Activated gamma-delta T cell treated with anti-CD3 and anti-CD28 coated beads, Interleukin-2, amount 50 U/mL, for 16 hours (primary cell): ENCODE measurements around the gene MLLT3.

Experiments used
- DNase-seq: peaks from one replicate; pipeline ENCODE4 v3.0.0-alpha.2; 2020; ENCODE audit warnings: low read depth

Gene MLLT3

DNA sequence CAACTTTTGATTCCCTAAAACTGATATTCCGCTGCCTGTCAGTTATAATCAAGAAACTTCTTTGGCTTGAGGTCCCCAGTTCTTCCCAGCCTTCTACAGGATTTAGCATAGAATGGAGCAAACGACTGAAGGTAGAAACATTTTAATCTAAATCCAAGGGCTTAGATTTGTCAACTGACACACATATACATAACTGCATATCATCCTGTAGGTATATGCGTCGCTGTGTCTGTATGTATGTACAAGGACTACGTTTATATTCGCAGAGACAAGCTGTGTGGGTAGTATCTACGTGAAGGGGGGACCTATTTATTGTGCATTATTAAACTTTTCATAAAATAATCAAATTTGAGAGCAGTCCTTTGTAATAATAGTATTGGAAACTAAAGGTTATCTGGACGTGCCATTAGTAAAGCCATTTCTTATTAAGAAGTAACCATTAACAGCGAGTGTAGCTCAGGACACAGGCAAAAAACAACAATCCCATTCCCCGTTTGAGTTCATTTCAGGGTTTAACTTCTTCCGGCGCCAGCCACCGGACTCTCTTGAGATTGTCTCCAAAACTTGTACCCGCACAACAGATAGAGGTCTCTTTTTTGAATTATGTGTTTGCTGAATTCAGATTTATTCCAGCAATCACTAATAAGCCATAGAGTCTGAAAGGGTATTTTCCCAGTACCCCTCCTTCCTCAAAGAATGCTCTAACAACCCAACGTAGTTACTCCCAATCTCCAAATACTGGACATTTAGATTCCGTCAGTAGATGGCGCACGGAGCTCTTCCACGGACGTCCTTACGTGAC is 2.1 kb upstream of the MLLT3 start:
- no peak for DNase-seq

DNA sequence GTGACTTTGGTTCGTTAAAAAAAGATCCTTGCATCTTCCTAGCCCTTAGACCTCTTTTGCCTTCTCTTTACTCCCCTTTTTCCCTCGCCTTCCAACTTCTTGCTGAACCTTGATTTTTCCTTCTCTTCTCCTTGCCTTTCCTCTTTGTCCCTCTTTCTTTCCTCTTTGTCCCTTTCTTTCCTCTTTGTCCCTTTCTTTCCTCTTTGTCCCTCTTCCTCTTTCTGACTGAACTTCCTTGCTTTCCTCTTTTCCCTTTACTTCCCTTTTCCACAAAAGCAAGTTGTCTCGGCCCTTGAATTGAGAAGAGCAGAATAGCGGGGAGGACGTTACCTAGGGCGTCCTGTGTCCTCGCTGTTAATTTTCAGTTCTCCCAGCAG is 1.4 kb upstream of the MLLT3 start:
- no peak for DNase-seq

DNA sequence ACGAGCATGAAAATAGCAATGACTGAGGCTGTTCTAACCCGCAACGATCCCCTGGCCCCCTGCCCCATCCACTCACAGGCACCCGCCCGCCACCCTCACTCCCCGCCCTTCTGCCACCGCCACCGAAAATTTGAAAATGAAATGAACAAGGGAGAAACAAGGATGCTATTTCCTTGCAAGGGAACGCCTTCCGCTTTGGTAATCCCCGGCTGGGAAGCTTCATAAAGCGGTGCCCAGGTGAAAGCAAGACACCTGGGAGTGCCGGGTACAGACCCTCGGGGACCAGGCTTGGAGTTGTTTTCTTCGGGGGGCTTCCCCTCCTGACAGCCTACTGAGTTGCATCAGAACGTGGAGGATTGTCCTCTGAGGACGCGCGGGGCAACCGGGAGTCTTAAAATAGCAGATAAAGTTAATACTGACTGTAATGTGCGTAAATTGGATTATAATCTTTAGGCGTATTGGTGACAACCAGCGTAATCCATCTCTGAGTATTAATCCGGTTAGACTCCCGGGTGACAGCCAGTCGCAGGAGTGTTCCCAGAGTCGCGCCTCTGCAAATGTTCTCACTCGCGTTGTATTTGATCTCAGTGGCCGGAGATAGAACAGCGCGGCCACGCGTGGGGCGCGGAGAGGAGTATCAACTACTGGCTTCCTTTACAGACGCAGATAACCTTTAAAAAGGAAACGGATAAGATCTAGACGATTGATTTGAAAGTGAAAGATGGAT is 885 bp upstream of the MLLT3 start:
- DNase-seq: peak; percentile 38

DNA sequence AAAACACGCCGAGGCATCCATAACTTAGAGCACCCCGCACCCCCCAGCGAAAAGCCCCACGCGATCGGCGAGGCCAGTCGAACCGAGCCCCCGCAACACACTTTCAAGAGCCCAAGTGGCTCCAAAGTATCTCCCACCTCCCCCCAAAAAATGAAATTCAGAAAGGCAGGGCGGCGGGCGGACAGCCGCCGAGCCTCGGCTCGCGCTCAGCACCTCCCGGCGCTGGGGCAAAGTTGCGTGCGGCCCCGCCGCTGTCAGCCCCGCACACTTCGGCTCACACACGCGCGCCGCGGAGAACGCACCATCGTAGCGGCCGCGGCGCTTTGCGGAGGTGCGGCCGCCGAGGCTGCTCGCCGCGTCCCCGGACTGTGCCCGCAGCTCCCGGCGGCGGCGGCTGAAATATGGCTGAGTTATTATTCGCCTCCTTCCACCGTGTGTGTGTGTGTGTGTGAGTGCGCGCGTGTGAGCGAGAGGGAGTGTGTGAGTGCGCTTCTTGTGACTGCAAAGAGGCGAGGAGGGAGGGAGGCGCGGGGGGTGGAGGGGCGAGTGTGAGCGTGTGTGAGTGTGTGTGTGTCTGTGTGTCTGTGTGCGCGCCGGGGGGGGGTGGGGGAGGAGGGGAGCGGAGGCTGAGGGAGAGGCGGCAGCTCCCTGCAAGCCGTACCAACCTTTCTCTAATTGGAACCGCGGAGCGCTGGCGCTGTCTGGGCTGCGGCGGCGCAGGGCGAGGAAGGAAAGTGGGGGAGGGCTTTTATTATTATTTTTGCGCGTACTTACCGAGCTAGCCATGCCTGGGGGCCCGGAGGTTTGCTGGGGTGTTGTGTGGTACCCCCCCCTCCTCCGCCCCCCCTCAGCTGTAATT is 599 bp downstream of the MLLT3 start:
- peak; percentile 57 for DNase-seq

DNA sequence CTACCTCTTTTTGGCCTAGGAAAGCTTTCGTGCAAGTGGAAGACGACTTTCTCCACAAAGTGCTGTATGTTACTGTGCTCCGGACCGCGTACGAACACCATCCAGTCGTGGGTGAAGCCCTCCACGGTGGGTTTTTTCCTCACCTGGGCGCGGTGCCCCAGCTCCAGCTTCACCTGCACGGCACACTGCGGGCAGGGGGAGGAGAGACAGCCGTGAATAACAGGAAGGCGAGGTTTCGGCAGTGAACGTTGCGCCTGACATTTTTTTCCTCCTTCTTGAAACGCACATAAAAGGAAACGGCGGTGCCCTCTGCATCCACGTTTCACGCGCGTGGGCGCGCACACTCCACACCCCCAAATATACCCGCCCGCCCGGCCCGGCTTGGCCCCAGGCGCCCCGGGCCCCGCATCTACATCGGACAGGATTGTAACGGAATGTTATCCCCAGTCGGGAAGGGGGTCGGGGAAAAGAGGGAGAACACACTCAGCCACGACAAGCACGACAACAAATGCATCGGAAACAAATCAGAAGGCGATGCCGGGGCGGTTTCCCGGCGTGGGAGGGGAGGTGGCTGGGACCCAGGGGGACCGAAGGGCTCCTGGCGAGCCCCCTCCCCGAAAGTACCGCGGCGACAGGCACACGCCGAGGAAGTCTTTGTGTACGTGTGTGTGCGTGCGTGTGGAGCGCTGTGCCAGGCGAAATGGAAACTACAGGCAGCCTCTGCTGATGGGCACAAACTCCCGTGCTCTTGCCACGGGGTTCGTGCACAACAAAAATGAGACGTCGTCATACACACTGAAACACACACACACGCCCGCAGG is 1.4 kb downstream of the MLLT3 start:
- peak; percentile 28 for DNase-seq

DNA sequence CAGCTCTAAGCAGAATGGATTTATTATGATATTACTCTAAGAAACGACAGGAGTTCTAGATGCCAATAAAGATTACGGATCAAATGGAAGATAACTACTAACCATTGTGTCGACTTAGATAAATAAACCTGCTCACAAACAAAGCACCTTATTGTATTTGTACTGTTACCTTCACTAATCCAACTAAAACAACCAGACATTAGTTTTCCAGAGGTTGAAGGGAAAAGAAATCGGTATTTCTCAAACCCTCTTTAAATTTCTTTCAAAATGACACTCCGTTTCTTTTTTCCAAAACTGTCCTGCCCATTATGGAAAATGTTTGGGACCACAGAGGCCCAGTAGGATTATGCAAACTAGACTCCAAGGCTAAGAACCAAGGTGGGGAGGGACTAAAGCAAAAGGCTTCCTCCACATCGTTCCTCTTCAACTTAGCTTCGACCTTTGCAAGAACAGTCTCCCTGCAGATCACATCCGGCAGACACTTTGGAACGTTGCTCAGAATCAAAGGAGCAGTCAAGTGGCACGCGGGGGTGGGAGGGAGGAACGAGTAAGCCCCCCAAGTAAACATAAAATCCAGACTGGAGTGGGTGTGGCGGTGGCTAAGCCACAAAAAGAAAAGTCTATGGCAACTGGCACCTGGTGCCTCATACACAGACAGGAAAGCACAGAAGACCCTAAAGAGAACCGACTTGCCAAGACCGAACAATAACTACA is 2.7 kb downstream of the MLLT3 start:
- no peak for DNase-seq

DNA sequence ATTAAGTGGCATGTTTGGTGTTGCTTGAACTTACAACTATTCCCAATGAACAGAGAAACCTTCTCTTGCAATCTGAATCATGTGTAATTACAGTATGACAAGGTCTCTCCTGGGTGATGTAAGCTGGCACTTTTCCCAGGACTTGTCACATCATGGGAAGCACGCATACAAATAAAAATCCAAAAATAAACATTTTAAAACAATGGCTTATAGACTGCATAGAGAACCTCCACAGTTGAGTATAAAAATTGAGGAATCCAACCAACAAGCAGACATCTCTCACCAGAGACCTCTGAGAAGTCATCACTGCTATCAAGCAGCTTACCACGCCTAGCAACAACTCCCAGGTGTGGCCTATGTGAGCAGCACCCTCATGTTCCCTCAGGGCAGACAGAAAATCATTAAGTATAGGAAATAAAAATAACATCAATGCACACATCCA is 3.9 kb downstream of the MLLT3 start:
- DNase-seq: no peak

DNA sequence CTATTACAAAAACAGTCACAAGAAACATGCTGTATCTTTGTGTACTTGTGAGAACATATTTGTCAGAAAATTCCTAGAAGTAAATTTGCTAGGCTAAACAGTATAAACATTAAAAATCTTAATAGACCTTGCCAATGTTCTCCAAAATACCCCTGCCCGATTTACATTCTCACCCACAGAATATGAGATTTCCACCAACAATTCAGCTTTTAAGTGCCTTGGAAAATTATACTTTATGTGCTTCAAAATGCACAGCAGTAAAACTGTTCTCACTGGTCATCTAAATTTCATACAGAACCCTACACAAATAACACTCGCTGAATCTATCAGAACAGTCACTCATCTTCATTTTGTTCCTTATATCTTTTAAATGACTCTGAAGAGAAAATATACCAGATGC is 5.5 kb downstream of the MLLT3 start:
- no peak for DNase-seq

DNA sequence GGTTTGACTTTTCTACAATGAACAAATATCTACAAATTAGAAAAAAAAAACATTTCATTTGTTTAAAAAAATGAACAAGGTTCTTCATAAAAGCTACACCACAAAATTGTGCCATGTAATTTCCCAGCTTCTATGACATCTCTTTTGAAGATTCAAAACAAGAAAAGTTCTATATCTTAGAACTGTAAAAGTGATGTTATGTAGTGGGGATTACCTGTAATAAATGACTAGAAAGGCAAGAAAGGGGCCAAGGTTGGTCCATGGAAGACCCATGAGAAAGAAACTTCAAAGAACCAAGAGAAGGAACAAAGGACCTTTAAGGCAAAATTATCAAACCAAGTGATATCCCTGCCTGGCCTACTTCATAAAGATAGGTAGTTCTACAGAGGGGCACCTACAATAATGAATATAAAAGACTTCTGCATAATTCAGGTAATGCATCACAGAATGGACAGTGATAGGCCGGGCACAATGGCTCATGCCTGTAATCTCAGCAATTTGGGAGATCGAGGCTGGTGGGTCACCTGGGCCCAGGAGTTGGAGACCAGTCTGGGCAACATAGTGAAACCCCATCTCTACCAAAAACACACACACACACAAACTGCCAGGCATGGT is 7.6 kb downstream of the MLLT3 start:
- no peak for DNase-seq

DNA sequence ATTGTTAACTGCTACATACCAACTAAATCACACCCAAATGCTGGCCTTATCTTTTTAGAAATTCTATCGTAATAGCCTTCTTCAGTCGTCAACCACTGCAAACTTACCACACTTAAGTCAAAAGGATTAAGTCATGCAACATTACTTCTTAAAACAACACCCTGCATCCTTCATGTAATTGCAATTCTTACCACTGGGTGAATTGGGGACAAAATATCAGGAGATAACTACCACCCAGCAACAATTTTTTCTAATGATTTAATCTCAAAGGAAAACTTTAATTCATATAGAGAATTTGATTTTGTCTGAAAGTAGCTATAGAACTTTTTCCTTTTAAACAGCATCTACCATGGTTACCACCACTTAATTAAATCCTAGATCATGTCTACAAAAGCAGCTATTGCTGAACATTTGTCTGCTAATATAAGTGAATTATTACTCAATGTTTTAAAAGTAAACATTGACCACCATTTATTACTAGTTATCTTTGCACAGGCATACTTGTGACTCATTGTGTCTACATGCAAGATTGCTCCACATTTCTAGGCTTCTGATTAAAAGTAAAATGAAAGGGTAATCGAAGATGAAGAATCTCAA is 10.5 kb downstream of the MLLT3 start:
- DNase-seq: no peak

DNA sequence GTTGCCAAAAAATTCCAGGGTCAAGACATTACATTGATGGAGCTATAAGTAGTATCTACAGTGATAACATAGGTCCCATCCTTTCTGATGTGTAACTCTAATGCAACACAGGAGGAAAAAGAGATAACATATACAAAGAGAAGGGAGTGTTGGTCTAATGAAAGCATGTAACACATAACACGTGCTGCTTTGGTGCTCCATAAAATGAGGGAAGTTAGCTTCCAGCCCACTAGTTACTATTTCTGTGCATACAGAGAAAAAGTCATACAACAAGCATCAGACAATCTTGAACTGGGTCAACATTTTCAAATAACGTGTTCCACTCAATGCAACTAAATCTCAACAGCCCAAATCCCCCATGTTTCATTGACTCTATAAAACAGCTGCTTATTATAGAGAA is 11.7 kb downstream of the MLLT3 start:
- DNase-seq: no peak

DNA sequence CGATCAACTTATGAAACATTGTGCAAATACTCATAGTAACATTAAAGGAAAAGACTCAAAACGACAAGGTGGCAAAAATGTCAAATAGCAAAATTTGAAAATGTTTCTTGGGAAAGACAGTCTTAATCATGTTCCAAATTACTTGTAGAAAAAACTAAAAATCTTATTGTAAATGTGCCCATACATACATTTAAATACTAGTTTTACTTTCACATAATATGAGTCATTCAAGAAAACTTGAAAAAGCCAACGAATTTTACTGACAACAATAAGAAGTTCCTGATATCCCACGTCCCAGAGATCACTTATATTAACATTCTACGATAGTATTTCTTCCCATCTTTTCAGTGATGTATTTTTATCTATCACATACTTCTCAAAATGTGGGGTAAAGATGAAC is 13.7 kb downstream of the MLLT3 start:
- no peak for DNase-seq

DNA sequence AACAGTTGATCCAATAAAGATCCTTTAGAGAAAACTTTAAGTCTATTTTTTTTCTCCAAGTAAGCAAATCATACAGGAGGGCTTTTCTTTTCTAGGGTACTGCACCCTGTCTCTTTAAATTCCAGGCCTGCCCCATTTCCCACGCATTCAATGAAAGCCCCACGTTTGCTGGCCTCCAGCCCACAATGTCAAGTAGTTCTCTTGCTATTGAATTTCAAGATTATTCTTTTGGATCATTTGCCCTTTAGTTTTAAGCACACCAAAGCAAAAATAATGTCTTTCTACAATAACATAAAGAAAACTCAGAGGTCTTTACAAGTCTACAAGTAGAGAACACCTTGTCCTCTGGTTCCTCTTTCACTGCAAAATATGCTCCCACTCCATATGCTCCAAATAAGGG is 15.6 kb downstream of the MLLT3 start:
- no peak for DNase-seq

DNA sequence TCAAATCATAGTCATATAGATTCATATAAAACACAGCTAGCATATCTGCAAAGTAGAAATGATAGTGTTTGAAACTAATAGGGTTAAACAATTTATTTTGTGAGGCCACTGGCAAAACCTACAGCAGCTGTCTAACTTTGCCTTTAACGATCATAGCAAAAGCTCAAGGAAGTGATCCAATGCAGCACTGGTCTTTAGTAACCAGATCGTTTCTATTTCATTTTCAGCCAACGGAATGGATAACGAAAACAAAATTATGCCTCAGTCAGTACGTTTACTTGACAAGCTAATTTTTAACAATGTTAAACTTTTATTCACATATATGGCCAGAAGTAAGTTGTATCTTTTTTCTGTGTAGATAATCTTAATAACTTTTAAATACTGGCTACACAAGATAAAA is 17.7 kb downstream of the MLLT3 start:
- no peak for DNase-seq

DNA sequence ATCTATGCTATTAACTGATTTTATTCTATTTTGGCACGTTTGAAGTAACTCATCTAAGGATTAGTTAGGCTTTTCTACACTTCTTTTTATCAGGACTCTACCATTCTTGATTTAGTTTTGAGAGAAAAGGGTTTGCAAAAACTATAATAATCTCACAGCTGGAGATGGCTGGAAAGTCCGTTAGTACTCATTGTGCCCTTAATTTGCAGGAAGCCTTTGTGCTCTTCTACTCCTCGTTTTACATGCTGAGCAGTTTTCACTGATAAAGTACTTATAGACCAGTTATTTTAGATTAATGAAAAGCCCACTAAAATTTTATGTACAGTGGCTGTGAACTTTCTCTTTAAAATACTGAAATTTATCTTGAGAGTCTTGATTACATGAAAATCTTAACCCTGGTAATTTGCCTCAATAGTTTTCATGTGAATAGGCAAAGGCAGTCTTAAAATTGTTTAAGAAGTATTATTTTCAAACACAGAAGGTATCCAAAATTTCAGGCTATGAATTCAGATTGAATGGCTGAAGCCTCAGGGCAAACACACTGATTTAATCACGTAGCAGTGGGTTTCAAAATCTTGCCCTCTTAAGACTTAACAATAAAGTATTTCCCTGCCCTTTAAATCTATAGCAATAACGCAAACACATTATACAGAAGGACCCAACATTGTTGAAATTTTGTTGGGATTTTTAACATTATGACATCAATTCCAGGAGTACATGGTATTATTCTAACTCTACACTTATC is 18.6 kb downstream of the MLLT3 start:
- no peak for DNase-seq

DNA sequence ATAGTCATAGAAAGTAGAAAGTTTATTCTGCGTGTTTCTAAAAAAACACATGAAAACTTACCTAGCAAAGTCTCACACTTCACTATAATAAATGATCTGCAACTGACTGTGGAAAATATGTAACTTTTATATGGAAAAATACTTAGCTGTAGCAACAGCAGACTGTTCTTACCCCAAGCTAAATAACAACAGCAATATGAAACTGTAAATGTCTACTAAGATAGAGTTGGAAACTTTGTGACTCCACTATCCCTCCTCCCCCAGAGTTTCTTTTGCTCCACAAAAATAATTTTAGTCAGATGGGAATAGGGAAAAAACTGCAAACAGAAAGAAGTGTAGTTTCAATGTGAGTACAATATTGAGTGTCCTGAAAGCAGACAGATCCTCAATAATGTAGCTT is 21.0 kb downstream of the MLLT3 start:
- no peak for DNase-seq

DNA sequence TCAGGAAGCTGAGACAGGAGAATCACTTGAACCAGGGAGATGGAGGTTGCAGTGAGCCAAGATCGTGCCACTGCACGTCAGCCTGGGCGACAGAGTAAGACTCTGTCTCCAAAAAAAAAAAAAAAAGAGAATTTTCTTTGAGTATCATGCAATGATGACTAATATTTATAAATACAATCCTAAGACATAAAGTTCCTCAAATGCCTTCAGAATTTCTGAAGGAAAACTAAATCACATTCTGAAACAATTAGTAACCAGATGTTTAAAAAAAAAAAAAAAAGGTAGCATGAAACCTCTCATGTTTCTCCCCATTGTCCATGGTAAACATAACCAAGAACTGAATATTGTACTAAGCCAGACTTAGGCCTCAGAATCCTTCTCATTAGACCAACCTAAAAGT is 23.1 kb downstream of the MLLT3 start:
- no peak for DNase-seq

DNA sequence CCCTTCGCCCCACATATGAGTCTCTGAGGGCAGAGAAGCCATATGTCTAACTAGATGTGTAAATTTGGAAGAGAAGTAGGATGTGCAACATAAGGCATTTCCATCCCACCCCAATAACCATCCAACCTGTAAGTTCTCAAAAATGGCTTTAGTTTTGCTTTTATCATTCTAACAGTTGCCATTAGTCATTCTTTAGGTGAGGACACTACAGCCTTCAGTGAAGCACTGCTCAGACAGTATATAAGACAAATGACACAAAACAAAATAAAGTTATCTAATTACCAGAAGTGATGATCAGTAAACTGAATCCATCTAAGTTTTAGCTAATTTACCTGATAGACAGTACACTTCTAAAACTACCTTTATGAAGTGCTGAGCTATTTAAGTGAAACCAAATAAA is 23.9 kb downstream of the MLLT3 start:
- DNase-seq: no peak

DNA sequence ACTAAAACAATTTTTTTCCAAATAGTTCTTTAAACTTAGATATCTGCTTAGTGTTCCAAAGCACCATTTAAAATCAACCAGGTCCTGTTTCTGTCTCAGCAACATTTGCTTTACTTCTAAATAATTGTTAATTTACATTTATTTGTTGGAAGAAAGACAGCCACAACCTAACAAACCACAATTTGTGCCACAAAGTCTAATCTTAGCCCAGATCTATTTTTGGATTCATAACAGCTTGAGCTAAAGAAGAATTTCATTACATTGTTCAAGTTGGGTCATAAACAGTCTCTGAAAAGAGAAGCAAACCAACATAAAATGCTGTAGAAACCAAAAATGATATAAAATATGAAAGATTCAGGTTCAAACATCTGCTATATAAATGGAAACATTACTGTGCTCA is 24.4 kb downstream of the MLLT3 start:
- no peak for DNase-seq

DNA sequence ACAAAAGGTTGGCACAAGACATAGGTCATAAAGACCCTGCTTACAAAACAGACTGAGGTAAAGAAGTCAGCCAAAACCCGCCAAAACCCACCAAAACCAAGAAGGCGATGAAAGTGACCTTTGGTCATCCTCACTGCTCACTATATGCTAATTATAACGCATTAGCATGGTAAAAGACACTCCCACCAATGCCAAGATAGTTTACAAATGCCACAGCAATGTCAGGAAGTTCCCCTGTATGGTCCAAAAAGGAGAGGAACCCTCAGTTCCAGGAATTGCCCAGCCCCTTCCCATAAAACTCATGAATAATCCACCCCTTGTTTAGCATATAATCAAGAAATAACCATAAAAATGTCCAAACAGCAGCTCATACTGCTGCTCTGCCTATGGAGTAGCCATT is 27.7 kb downstream of the MLLT3 start:
- DNase-seq: no peak
